CD14-positive monocyte (primary cell): ENCODE measurements around the gene APOO. TPM values are rescaled to one million over a fixed set of nuclear protein-coding genes. Genes with fewer than 3 reads are reported as not detected.

Experiments
- DNase-seq, 3 donors: peaks; one replicate each; pipeline ENCODE4 v3.0.0-alpha.2; 2011 to 2022
- H2AFZ ChIP-seq: 2 replicates; pipeline ENCODE4 v1.6.0; 2012; ENCODE audit warnings: mild to moderate bottlenecking, low read depth, low read length, inconsistent platforms; ENCODE audit not compliant: insufficient read depth, poor library complexity, severe bottlenecking
- H3K27ac ChIP-seq, 2 donors: 1 replicate in 1 of 2; 2 replicates in 1 of 2; pipeline ENCODE4 v1.5.1; 2012 to 2013; ENCODE audit warnings: low read length in 2 of 2, control low read depth in 1 of 2, inconsistent platforms in 1 of 2, low read depth in 1 of 2, mild to moderate bottlenecking in 1 of 2
- H3K27me3 ChIP-seq, 2 donors: one replicate each; pipeline versions ENCODE4 v1.6.0 to v1.6.1; 2011 to 2013; ENCODE audit warnings: low read length in 2 of 2; ENCODE audit not compliant: control insufficient read depth in 2 of 2, insufficient read depth in 2 of 2
- H3K36me3 ChIP-seq, 2 donors: replicated peaks in 1 of 2; 1 replicate in 1 of 2; 2 replicates in 1 of 2; pipeline versions ENCODE4 v1.5.1 to v1.6.1; 2012 to 2013; ENCODE audit warnings: low read length in 2 of 2, control low read depth in 1 of 2, inconsistent platforms in 1 of 2, mild to moderate bottlenecking in 1 of 2; ENCODE audit not compliant: insufficient read depth in 2 of 2, control insufficient read depth in 1 of 2
- H3K4me1 ChIP-seq, 2 donors: 1 replicate in 1 of 2; 2 replicates in 1 of 2; pipeline versions ENCODE4 v1.5.1 to v1.6.1; 2012 to 2013; ENCODE audit warnings: low read length in 2 of 2, control low read depth in 1 of 2, inconsistent platforms in 1 of 2, mild to moderate bottlenecking in 1 of 2, moderate library complexity in 1 of 2; ENCODE audit not compliant: insufficient read depth in 2 of 2, control insufficient read depth in 1 of 2
- H3K4me2 ChIP-seq: replicated peaks from 2 replicates; pipeline ENCODE3; 2012; ENCODE audit warnings: low read length, moderate library complexity, mild to moderate bottlenecking; ENCODE audit not compliant: poor library complexity, severe bottlenecking; ENCODE audit errors: extremely low read depth
- H3K4me3 ChIP-seq, 3 experiments: fragments of 200-600 bp in 1 of 3; sonication (generic) in 1 of 3; replicated peaks in 1 of 3; 1 replicate in 2 of 3; 2 replicates in 1 of 3; pipeline ENCODE4 v1.5.1; 2011 to 2013; ENCODE audit warnings: low read length in 3 of 3, mild to moderate bottlenecking in 3 of 3, control low read depth in 2 of 3, low read depth in 2 of 3, inconsistent platforms in 1 of 3, moderate library complexity in 1 of 3
- H3K79me2 ChIP-seq: 2 replicates; pipeline ENCODE4 v1.6.0; 2012; ENCODE audit warnings: mild to moderate bottlenecking, control low read depth, inconsistent platforms, low read length, moderate library complexity; ENCODE audit not compliant: insufficient read depth
- H3K9ac ChIP-seq: 2 replicates; pipeline ENCODE4 v1.6.0; 2017; ENCODE audit warnings: low read length, mild to moderate bottlenecking; ENCODE audit not compliant: insufficient read depth, poor library complexity, severe bottlenecking
- H3K9me3 ChIP-seq, 2 donors: replicated peaks in 1 of 2; 1 replicate in 1 of 2; 2 replicates in 1 of 2; pipeline versions ENCODE4 v1.5.1 to v1.6.1; 2012 to 2013; ENCODE audit warnings: low read length in 2 of 2, control low read depth in 1 of 2; ENCODE audit not compliant: control insufficient read depth in 1 of 2, insufficient read depth in 1 of 2
- H4K20me1 ChIP-seq: 2 replicates; pipeline ENCODE4 v1.6.0; 2012; ENCODE audit warnings: mild to moderate bottlenecking, low read length, control low read depth, moderate library complexity; ENCODE audit not compliant: insufficient read depth
- H3K27ac Mint-ChIP-seq, 7 donors: one replicate each; pipeline ENCODE4 v1.8.0; 2020; ENCODE audit warnings: mild to moderate bottlenecking in 7 of 7, mixed read lengths in 7 of 7, moderate library complexity in 6 of 7, inconsistent platforms in 2 of 7
- H3K27me3 Mint-ChIP-seq, 3 donors: one replicate each; pipeline ENCODE4 v1.8.0; 2021 to 2022; ENCODE audit warnings: low read depth in 3 of 3, mild to moderate bottlenecking in 3 of 3, mixed read lengths in 3 of 3, moderate library complexity in 3 of 3, inconsistent platforms in 1 of 3
- H3K36me3 Mint-ChIP-seq, 2 donors: one replicate each; pipeline ENCODE4 v1.8.0; 2020; ENCODE audit warnings: mixed read lengths in 2 of 2, inconsistent platforms in 1 of 2, mild to moderate bottlenecking in 1 of 2
- H3K4me1 Mint-ChIP-seq: one replicate; pipeline ENCODE4 v1.8.0; 2020; ENCODE audit warnings: mild to moderate bottlenecking, mixed read lengths
- H3K4me3 Mint-ChIP-seq, 2 donors: one replicate each; pipeline ENCODE4 v1.8.0; 2020; ENCODE audit warnings: mild to moderate bottlenecking in 2 of 2, mixed read lengths in 2 of 2, moderate library complexity in 1 of 2
- H3K9me3 Mint-ChIP-seq, 7 donors: one replicate each; pipeline ENCODE4 v1.8.0; 2020 to 2022; ENCODE audit warnings: mixed read lengths in 7 of 7, mild to moderate bottlenecking in 6 of 7, moderate library complexity in 6 of 7, inconsistent platforms in 2 of 7
- CTCF ChIP-seq: fragments of 200-600 bp; IDR thresholded peaks from one replicate; pipeline ENCODE4 v1.8.0; 2022; ENCODE audit warnings: antibody characterized with exemption, mild to moderate bottlenecking
- WGBS: methylation state at CpG from one replicate; pipeline ENCODE4 v1.1.5; 2013; ENCODE audit warnings: missing lambda C conversion rate; ENCODE audit not compliant: insufficient coverage; 5-methylcytosine and 5-hydroxymethylcytosine counted together
- intact Hi-C, 2 donors: fragments of 100-400 bp; cut with micrococcal nuclease; formaldehyde crosslinking; loops; one replicate each; pipeline versions ENCODE4 v1.15.0 to v1.15.1; 2023
- polyA plus RNA-seq, 3 donors: library from polyadenylated mRNA; depleted of rRNA in 1 of 3; unstranded in 2 of 3; stranded (reverse) in 1 of 3; fragments of 300-500 nt in 2 of 3; fragments of >200 nt in 1 of 3; fragmentation: Illumina TruSeq in 2 of 3; gene quantifications; 1 replicate in 2 of 3; 2 replicates in 1 of 3; pipeline ENCODE4 v1.2.3, GENCODE V29; 2012 to 2021

APOO gene
- polyA plus RNA-seq, 3 donors, result 3.3 to 8.3 (median 4.6) TPM

- no peak overlapping the region for H3K27ac Mint-ChIP-seq
- H3K27me3 ChIP-seq, result peaks cover 0 to 6% of the 10 kb centered on the region in 2 donors
- WGBS, result no CpG with 5 or more reads among the region's 1 CpG
- H3K9me3 ChIP-seq, result no peaks in the 10 kb centered on the region
- no peak for TF ChIP-seq CTCF
- H3K4me3 ChIP-seq, result no peak overlapping the region
- H3K79me2 ChIP-seq, result no peaks in the 10 kb centered on the region
- peaks cover 1 to 39% (median 2%) of the 10 kb centered on the region in 3 donors for H3K27me3 Mint-ChIP-seq
- no peaks in the 10 kb centered on the region for H3K36me3 Mint-ChIP-seq
- no peak overlapping the region for H3K4me3 Mint-ChIP-seq
- H3K4me2 ChIP-seq, result no peak overlapping the region
- no peaks in the 10 kb centered on the region for H3K4me1 ChIP-seq
- H3K36me3 ChIP-seq, result no peaks in the 10 kb centered on the region
- no peak overlapping the region for H3K27ac ChIP-seq
- H3K4me1 Mint-ChIP-seq, result no peaks in the 10 kb centered on the region
- intact Hi-C loops, result no loop called here
- DNase-seq, result no peak
- peaks cover 0 to 3% (median 0%) of the 10 kb centered on the region in 7 donors for H3K9me3 Mint-ChIP-seq
- no peaks in the 10 kb centered on the region for H4K20me1 ChIP-seq
- H2AFZ ChIP-seq, result no peak overlapping the region
- no peak overlapping the region for H3K9ac ChIP-seq
Measured at GRCh38 chrX:23939203-23939602, 31.5 kb upstream of the APOO start.

- intact Hi-C loops, result no loop called here
- Histone ChIP-seq H4K20me1 (no peaks in the 10 kb centered on the region), H3K79me2 (no peaks in the 10 kb centered on the region), H3K4me1 (no peaks in the 10 kb centered on the region), H3K27ac (no peak overlapping the region), H3K4me2 (no peak overlapping the region), H3K27me3 (peaks cover 0 to 6% of the 10 kb centered on the region in 2 donors), H2AFZ (no peak overlapping the region), H3K36me3 (no peaks in the 10 kb centered on the region), H3K9me3 (no peaks in the 10 kb centered on the region), H3K4me3 (no peak overlapping the region), H3K9ac (no peak overlapping the region)
- peaks cover 1 to 38% (median 2%) of the 10 kb centered on the region in 3 donors for H3K27me3 Mint-ChIP-seq
- H3K36me3 Mint-ChIP-seq, result no peaks in the 10 kb centered on the region
- no peak overlapping the region for H3K4me3 Mint-ChIP-seq
- no peak for TF ChIP-seq CTCF
- peaks cover 0 to 3% (median 0%) of the 10 kb centered on the region in 7 donors for H3K9me3 Mint-ChIP-seq
- no CpG with 5 or more reads among the region's 1 CpG for WGBS
- no peak overlapping the region for H3K27ac Mint-ChIP-seq
- no peak for DNase-seq
- H3K4me1 Mint-ChIP-seq, result no peaks in the 10 kb centered on the region
Measured at GRCh38 chrX:23938690-23939089, 31.0 kb upstream of the APOO start.
